Brain microvascular endothelial cell (primary cell): ENCODE results near the gene PITPNC1.
A peak's percentile ranks its signal among the peaks of the same experiment; 100 is the strongest.

ENCODE experiments used
- DNase-seq: peaks from one replicate; pipeline ENCODE4 v3.0.0-alpha.2; 2020
- H3K27ac ChIP-seq: fragments of 250-450 bp; sonication (Bioruptor Pico); 2 replicates; pipeline ENCODE4 v1.5.1; 2020; ENCODE audit warnings: mild to moderate bottlenecking, moderate library complexity
- H3K27me3 ChIP-seq: fragments of 250-450 bp; sonication (Bioruptor Pico); replicated peaks from 2 replicates; pipeline ENCODE4 v1.5.1; 2020; ENCODE audit warnings: mild to moderate bottlenecking
- H3K36me3 ChIP-seq: fragments of 250-450 bp; sonication (Bioruptor Pico); replicated peaks from 2 replicates; pipeline ENCODE4 v1.5.1; 2020; ENCODE audit warnings: mild to moderate bottlenecking
- H3K4me3 ChIP-seq: 2 replicates; pipeline ENCODE4 v1.5.1; 2011; ENCODE audit warnings: low read depth, mild to moderate bottlenecking, control low read depth, low read length, moderate library complexity
- CTCF ChIP-seq: IDR thresholded peaks from 2 replicates; pipeline ENCODE4 v1.5.1; 2011; ENCODE audit warnings: low read depth, mild to moderate bottlenecking, moderate library complexity, low read length, control low read depth, inconsistent platforms; ENCODE audit errors: missing control alignments
- in situ Hi-C: cut with HindIII; loops from 2 replicates; pipeline ENCODE4 v1.10.0; 2017; ENCODE audit warnings: low sequenced_read_pairs, low pct_ligation_motif_present

PITPNC1 gene

GRCh38 chr17:67435786-67436185, 58.7 kb downstream of the PITPNC1 start:
- in situ Hi-C loops, result no loop called here
- no peak for TF ChIP-seq CTCF

GRCh38 chr17:67436233-67436632, 59.2 kb downstream of the PITPNC1 start:
- Histone ChIP-seq H3K27me3 (no peaks in the 10 kb centered on the region), H3K36me3 (no peaks in the 10 kb centered on the region), H3K4me3 (no peak overlapping the region), H3K27ac (no peak overlapping the region)
- no peak for TF ChIP-seq CTCF
- no peak for DNase-seq
- in situ Hi-C loops, result no loop called here

More at GRCh38 chr17:67435786-67436185, 58.7 kb downstream of the PITPNC1 start:
- DNase-seq, result no peak
- Histone ChIP-seq H3K4me3 (no peak overlapping the region), H3K27ac (no peak overlapping the region), H3K36me3 (no peaks in the 10 kb centered on the region), H3K27me3 (no peaks in the 10 kb centered on the region)

DNA sequence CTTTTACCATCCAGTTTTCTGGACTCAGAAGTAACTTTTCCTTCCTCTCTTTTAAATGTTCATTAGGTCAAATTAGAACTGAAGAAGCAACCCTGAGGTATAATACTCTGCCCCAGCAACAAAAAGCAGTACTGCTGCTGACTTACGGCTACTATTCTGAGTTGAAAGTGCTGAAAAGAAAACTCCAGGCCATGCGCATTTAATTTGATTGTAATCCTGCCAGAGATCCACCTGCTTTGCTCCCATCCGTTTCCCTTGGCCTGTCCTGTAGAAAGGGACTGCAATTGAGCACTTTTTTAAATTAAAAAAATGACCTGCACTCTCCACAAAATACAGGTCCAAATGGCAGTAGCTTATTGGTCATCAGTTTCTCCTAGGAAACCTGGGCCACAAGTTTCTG, 61.6 kb downstream of the PITPNC1 start:
- Histone ChIP-seq H3K36me3 (no peaks in the 10 kb centered on the region), H3K27me3 (no peaks in the 10 kb centered on the region), H3K27ac (no peak overlapping the region), H3K4me3 (no peak overlapping the region)
- in situ Hi-C loops, result no loop called here
- no peak for DNase-seq
- TF ChIP-seq CTCF, result no peak

DNA sequence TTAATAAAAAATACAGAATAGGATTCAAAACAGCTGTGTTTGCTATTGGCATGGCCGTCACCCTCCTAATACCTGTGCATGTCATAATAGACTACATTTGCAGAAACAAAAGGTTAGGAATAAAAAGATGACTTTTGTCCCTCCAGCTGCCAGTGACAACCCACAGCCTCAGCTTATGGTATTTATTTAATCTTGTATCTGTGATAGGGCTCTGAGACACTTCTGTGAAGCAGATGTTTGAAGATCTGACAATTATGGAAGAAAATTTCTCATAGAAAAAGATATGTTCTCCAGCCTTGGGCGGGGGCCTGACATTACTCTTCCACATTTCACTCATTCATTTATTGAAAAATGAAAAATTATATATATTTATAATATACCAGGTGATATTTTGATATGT, 62.2 kb downstream of the PITPNC1 start:
- no peak for TF ChIP-seq CTCF
- H3K4me3 ChIP-seq, result no peak overlapping the region
- no peak for DNase-seq
- H3K27me3 ChIP-seq, result no peaks in the 10 kb centered on the region
- in situ Hi-C loops, result no loop called here
- H3K27ac ChIP-seq, result no peak overlapping the region
- H3K36me3 ChIP-seq, result no peaks in the 10 kb centered on the region

- in situ Hi-C loops, result no loop called here
- no peaks in the 10 kb centered on the region for H3K36me3 ChIP-seq
- TF ChIP-seq CTCF, result no peak
- H3K27ac ChIP-seq, result peak overlapping the region; percentile 79
- no peak for DNase-seq
- no peaks in the 10 kb centered on the region for H3K27me3 ChIP-seq
- no peak overlapping the region for H3K4me3 ChIP-seq
Observed at GRCh38 chr17:67440277-67441051, 63.4 kb downstream of the PITPNC1 start.
